Kasumi-1 (cell line): ENCODE data around the gene HSPA4L.

Experiments
- DNase-seq, 2 experiments: peaks; one replicate each; lab custom pipeline; 2025; lab: John Stamatoyannopoulos, UW

The HSPA4L gene

GRCh38 chr4:127783955-127784770 lies 2.0 kb downstream of the HSPA4L start:
- DNase-seq: peak in 1 of 2 experiments; percentile 26

GRCh38 chr4:127788517-127788916 lies 6.4 kb downstream of the HSPA4L start:
- DNase-seq: peak; percentile 52 to 75

- DNase-seq: no peak
Observed at GRCh38 chr4:127791391-127791790, 9.3 kb downstream of the HSPA4L start.

- no peak for DNase-seq
Observed at GRCh38 chr4:127793528-127793927, 11.4 kb downstream of the HSPA4L start.

- no peak for DNase-seq
Observed at GRCh38 chr4:127799711-127800110, 17.6 kb downstream of the HSPA4L start.

- no peak for DNase-seq
Observed at GRCh38 chr4:127809173-127809800, 27.2 kb downstream of the HSPA4L start.

- no peak for DNase-seq
Observed at GRCh38 chr4:127810551-127810950, 28.4 kb downstream of the HSPA4L start.

GRCh38 chr4:127822430-127822829 lies 40.3 kb downstream of the HSPA4L start:
- DNase-seq: no peak

- no peak for DNase-seq
Observed at GRCh38 chr4:127828121-127828520, 46.0 kb downstream of the HSPA4L start.

GRCh38 chr4:127829014-127829413 lies 46.9 kb downstream of the HSPA4L start:
- no peak for DNase-seq

- peak; percentile 5 to 7 for DNase-seq
Observed at GRCh38 chr4:127832585-127832984, 50.5 kb downstream of the HSPA4L start.

- DNase-seq: no peak
Observed at GRCh38 chr4:127843704-127844600, 61.8 kb downstream of the HSPA4L start.

- no peak for DNase-seq
Observed at GRCh38 chr4:127844601-127845116, 62.5 kb downstream of the HSPA4L start.

- no peak for DNase-seq
Observed at GRCh38 chr4:127846061-127846460, 63.9 kb downstream of the HSPA4L start.

- no peak for DNase-seq
Observed at GRCh38 chr4:127846765-127847164, 64.6 kb downstream of the HSPA4L start.

GRCh38 chr4:127849505-127850234 lies 67.5 kb downstream of the HSPA4L start:
- DNase-seq: no peak

GRCh38 chr4:127852661-127853060 lies 70.5 kb downstream of the HSPA4L start:
- no peak for DNase-seq

GRCh38 chr4:127856196-127856812 lies 74.2 kb downstream of the HSPA4L start:
- DNase-seq: no peak

GRCh38 chr4:127856813-127857447 lies 74.8 kb downstream of the HSPA4L start:
- peak in 1 of 2 experiments; percentile 8 for DNase-seq

GRCh38 chr4:127857641-127858040 lies 75.5 kb downstream of the HSPA4L start:
- no peak for DNase-seq

GRCh38 chr4:127868196-127868595 lies 86.1 kb downstream of the HSPA4L start:
- no peak for DNase-seq
